SK-N-SH treated with all-trans-retinoic acid at 6 μM for 48 hours (cell line): Measurements from ENCODE around the gene PTRHD1.

ENCODE experiments used
- ARNTL ChIP-seq: fragments of 450-650 bp; formaldehyde crosslinking; IDR thresholded peaks from 2 replicates; pipeline ENCODE4 v1.5.0; 2020; ENCODE audit warnings: low read depth, mild to moderate bottlenecking, moderate library complexity, borderline replicate concordance
- CSDC2 ChIP-seq: fragments of 250-450 bp; sonication (Bioruptor Pico); IDR thresholded peaks from 2 replicates; pipeline ENCODE4 v1.5.0; 2020; ENCODE audit warnings: mild to moderate bottlenecking, moderate library complexity
- ESRRG ChIP-seq: fragments of 250-450 bp; sonication (Bioruptor Pico); IDR thresholded peaks from 2 replicates; pipeline ENCODE4 v1.6.1; 2021; ENCODE audit warnings: mild to moderate bottlenecking
- GLIS3 ChIP-seq: fragments of 250-450 bp; sonication (Bioruptor Pico); IDR thresholded peaks from 2 replicates; pipeline ENCODE4 v1.5.0; 2020; ENCODE audit warnings: mild to moderate bottlenecking, moderate library complexity
- ISL1 ChIP-seq: fragments of 250-450 bp; sonication (Bioruptor Pico); IDR thresholded peaks from 2 replicates; pipeline ENCODE4 v2.1.2; 2022; ENCODE audit warnings: mild to moderate bottlenecking, moderate library complexity
- OSR1 ChIP-seq: fragments of 250-450 bp; sonication (Bioruptor Pico); IDR thresholded peaks from 2 replicates; pipeline ENCODE4 v1.8.0; 2022; ENCODE audit warnings: moderate library complexity, mild to moderate bottlenecking, inconsistent platforms
- RARB ChIP-seq: fragments of 250-450 bp; sonication (Bioruptor Pico); IDR thresholded peaks from 2 replicates; pipeline ENCODE4 v1.8.0; 2021; ENCODE audit warnings: mild to moderate bottlenecking, moderate library complexity
- TCF4 ChIP-seq: fragments of 250-450 bp; sonication (Bioruptor Pico); IDR thresholded peaks from 2 replicates; pipeline ENCODE4 v1.8.0; 2021; ENCODE audit warnings: mild to moderate bottlenecking, moderate library complexity, borderline replicate concordance
- ZFP3 ChIP-seq: fragments of 250-450 bp; sonication (Bioruptor Pico); IDR thresholded peaks from 2 replicates; pipeline ENCODE4 v1.5.0; 2020; ENCODE audit warnings: mild to moderate bottlenecking, moderate library complexity
- ZFP30 ChIP-seq: fragments of 450-650 bp; formaldehyde crosslinking; IDR thresholded peaks from 2 replicates; pipeline ENCODE4 v1.5.0; 2022; ENCODE audit warnings: mild to moderate bottlenecking, moderate library complexity
- ZNF8 ChIP-seq: fragments of 450-650 bp; formaldehyde crosslinking; IDR thresholded peaks from 2 replicates; pipeline ENCODE4 v1.5.0; 2020; ENCODE audit warnings: mild to moderate bottlenecking, moderate library complexity
- TF ChIP-seq, protein P1 (sequence below): fragments of 250-450 bp; sonication (Bioruptor Pico); IDR thresholded peaks from 2 replicates; pipeline ENCODE4 v1.8.0; 2020; ENCODE audit warnings: mild to moderate bottlenecking, moderate library complexity, borderline replicate concordance
- TF ChIP-seq, protein P2 (sequence below): fragments of 250-450 bp; sonication (Bioruptor Pico); IDR thresholded peaks from 2 replicates; pipeline ENCODE4 v1.5.1; 2021; ENCODE audit warnings: mild to moderate bottlenecking, moderate library complexity
- TF ChIP-seq, protein P3 (sequence below): fragments of 250-450 bp; sonication (Bioruptor Pico); IDR thresholded peaks from 2 replicates; pipeline ENCODE4 v1.8.0; 2021; ENCODE audit warnings: low read depth, mild to moderate bottlenecking, moderate library complexity, borderline replicate concordance

DNA sequence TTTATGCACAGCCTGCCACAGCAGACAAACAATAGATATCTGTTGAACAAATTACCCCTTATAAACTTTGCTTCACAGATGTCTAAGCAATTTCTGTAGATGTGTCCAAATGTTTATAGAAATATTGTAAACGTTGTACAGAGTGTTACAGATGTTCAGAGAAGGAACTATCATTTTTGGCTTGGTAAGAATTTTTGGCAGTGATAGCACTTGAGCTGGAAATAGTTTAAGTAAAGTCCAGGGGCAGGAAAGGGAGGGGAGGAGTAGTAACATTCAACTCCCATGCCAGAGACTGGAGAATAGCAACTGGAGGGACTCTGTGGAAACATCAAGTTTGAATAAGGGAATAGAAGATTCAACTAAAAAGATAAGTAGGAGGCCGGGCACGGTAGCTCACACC, 4.4 kb downstream of the PTRHD1 start:
- TF ChIP-seq, protein P1, sequence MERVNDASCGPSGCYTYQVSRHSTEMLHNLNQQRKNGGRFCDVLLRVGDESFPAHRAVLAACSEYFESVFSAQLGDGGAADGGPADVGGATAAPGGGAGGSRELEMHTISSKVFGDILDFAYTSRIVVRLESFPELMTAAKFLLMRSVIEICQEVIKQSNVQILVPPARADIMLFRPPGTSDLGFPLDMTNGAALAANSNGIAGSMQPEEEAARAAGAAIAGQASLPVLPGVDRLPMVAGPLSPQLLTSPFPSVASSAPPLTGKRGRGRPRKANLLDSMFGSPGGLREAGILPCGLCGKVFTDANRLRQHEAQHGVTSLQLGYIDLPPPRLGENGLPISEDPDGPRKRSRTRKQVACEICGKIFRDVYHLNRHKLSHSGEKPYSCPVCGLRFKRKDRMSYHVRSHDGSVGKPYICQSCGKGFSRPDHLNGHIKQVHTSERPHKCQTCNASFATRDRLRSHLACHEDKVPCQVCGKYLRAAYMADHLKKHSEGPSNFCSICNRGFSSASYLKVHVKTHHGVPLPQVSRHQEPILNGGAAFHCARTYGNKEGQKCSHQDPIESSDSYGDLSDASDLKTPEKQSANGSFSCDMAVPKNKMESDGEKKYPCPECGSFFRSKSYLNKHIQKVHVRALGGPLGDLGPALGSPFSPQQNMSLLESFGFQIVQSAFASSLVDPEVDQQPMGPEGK (CRISPR knock-in tag): no peak
- TF ChIP-seq, protein P2, sequence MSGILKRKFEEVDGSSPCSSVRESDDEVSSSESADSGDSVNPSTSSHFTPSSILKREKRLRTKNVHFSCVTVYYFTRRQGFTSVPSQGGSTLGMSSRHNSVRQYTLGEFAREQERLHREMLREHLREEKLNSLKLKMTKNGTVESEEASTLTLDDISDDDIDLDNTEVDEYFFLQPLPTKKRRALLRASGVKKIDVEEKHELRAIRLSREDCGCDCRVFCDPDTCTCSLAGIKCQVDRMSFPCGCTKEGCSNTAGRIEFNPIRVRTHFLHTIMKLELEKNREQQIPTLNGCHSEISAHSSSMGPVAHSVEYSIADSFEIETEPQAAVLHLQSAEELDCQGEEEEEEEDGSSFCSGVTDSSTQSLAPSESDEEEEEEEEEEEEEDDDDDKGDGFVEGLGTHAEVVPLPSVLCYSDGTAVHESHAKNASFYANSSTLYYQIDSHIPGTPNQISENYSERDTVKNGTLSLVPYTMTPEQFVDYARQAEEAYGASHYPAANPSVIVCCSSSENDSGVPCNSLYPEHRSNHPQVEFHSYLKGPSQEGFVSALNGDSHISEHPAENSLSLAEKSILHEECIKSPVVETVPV (CRISPR knock-in tag): no peak
- TF ChIP-seq ZFP30 (CRISPR knock-in tag) (no peak), OSR1 (CRISPR knock-in tag) (no peak), RARB (CRISPR knock-in tag) (no peak), ISL1 (CRISPR knock-in tag) (no peak), CSDC2 (no peak), ESRRG (CRISPR knock-in tag) (no peak), ZFP3 (CRISPR knock-in tag) (no peak), GLIS3 (no peak), ARNTL (CRISPR knock-in tag) (no peak), TCF4 (no peak), ZNF8 (CRISPR knock-in tag) (no peak)
- TF ChIP-seq, protein P3, sequence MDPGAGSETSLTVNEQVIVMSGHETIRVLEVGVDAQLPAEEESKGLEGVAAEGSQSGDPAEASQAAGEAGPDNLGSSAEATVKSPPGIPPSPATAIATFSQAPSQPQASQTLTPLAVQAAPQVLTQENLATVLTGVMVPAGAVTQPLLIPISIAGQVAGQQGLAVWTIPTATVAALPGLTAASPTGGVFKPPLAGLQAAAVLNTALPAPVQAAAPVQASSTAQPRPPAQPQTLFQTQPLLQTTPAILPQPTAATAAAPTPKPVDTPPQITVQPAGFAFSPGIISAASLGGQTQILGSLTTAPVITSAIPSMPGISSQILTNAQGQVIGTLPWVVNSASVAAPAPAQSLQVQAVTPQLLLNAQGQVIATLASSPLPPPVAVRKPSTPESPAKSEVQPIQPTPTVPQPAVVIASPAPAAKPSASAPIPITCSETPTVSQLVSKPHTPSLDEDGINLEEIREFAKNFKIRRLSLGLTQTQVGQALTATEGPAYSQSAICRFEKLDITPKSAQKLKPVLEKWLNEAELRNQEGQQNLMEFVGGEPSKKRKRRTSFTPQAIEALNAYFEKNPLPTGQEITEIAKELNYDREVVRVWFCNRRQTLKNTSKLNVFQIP (CRISPR knock-in tag): no peak
